MM.1S (cell line): ENCODE data around the gene PHF21A.

Source experiments
- EZH2phosphoT487 ChIP-seq: fragments of 300-600 bp; sonication (generic); IDR thresholded peaks from 2 replicates; pipeline ENCODE4 v1.6.1; 2018; ENCODE audit warnings: antibody characterized with exemption, low read length
- TF ChIP-seq, protein P1 (sequence below): fragments of 300-600 bp; sonication (generic); IDR thresholded peaks from 2 replicates; pipeline ENCODE4 v1.5.1; 2016; ENCODE audit warnings: antibody characterized with exemption, low read length, mixed read lengths

DNA sequence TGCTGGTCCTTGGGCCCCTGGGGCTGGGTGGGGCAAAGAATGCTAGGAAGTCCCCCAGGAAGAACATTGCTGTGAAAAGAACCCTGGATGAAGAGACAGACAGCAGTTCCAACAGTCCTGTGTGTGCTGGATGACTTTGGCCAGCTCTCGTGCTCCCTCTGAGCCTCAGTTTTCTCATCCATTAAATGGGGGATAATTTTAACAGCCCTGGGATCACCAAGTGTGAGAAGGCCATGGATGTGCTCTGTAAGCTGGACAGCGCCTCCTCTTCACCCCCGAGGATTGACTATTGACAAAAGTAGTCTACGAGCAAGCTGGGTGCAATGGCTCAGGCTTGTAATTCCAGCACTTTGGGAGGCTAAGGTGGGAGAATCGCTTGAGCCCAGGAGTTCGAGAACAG, 196.3 kb downstream of the PHF21A start:
- TF ChIP-seq, protein P1, sequence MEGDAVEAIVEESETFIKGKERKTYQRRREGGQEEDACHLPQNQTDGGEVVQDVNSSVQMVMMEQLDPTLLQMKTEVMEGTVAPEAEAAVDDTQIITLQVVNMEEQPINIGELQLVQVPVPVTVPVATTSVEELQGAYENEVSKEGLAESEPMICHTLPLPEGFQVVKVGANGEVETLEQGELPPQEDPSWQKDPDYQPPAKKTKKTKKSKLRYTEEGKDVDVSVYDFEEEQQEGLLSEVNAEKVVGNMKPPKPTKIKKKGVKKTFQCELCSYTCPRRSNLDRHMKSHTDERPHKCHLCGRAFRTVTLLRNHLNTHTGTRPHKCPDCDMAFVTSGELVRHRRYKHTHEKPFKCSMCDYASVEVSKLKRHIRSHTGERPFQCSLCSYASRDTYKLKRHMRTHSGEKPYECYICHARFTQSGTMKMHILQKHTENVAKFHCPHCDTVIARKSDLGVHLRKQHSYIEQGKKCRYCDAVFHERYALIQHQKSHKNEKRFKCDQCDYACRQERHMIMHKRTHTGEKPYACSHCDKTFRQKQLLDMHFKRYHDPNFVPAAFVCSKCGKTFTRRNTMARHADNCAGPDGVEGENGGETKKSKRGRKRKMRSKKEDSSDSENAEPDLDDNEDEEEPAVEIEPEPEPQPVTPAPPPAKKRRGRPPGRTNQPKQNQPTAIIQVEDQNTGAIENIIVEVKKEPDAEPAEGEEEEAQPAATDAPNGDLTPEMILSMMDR, result no peak
- no peak for TF ChIP-seq EZH2phosphoT487
